GM18907 (cell line): ENCODE results near the gene NYAP2.

Source experiments
- ATAC-seq: cut with Tn5 transposase; IDR thresholded peaks from one replicate; pipeline ENCODE4 v1.9.1; 2021; ENCODE audit warnings: mild to moderate bottlenecking, moderate library complexity; ENCODE audit not compliant: unreplicated experiment

Gene NYAP2

DNA sequence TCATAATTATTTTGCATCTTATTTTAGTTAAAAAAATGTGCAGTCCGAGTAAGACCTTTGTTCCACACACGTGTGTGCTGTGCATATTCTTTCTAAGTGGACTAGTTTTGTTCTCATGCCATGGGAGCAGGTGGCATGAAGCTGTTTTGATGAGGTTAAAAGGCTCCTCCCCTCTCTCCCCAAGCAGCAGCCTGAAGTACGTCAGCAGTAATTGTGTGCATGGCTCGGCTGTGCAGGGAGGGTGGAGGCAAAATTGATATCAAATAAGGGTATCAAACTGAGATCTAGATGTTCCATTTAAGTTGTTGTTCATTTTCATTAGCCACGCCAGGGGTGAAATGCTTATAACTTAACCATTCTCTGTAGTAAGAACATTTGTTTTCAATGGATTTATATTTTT, at the start of gene NYAP2:
NYAP2 (plus strand) TSS at position 207 of the 400 bp plus-strand sequence. CDS start 9,171 bp downstream, outside the sequence.
- no peak for ATAC-seq

DNA sequence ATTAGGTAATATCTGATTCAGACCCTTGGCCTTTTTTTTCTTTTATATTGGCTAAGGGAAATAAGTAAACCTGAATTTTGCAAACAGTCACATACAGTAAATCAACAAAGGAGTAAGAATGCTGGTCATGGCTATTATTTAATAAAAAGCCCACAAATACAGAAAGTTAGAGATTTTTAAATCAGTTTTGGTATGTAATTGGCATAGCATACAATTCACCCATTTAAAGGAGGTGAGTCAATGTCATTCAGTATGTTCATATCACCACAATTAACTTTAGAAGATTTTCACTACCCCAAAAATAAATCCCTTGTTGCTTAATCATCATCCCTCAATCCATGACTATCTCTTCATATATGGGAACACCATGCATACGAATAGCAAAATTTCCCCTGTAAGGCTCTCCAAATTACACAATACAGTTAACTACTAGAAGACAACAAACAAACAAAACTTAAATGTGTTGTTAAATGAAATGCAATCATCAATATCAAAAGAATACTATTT, 45.9 kb upstream of the NYAP2 start:
- no peak for ATAC-seq

DNA sequence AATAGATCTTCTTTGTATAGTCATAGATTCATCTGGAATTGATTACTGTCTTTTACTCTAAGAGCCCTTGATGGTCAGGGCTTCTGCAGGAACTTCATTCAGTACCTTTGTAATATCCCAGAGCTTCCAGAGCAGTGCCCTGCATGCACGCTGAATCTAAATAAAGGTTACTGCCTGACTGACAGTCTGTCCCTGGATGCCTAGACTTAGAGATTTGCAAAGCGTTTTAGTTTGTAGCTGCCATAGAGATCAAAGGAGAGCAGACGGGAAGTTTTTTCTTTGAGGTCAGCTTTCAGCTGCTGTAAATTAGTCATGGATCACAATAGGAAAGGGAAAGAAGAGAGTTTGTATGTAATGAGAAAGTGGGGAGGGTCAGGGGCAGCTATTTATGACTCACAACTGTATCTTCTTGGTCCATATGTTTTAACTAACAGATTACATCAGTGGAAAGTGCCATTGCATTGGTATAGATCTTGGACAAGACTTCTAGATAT, 45.2 kb upstream of the NYAP2 start:
- no peak for ATAC-seq

DNA sequence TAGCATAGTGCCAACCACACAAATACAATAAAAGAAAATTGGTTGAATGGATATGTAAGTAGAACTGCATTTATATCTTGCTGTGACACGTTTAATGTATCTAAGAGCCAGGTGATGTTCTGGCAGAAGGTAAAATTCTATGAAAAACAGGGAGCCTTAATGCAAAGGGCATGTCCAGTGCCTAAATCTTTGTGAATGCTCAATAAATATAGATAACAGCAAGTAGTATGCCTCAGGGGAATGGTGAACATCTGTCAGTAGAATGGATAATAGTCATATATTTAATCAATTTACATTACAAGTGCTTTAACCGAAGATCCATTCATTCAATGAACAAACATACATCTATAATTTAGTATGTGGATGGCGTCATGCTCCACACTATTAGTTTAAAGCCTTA, 43.7 kb upstream of the NYAP2 start:
- no peak for ATAC-seq

DNA sequence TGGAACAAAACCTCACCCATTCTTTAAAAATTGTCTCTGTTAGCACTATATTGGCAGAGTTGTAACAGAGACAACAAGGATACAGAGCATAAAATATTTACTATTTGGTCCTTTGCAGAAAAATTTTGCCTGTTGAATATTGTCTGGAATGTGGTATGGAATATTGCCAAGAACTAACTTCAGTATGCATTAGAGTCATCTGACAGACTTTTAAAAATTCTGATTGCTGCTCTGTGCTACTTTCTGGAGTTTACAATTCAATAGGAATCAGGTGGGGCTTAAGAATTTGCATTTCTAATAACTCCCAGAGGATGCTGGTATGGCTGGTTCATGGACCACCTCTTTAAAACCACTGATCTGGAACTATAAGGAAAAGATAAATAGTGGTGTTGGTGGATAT, 32.8 kb upstream of the NYAP2 start:
- ATAC-seq, result no peak

DNA sequence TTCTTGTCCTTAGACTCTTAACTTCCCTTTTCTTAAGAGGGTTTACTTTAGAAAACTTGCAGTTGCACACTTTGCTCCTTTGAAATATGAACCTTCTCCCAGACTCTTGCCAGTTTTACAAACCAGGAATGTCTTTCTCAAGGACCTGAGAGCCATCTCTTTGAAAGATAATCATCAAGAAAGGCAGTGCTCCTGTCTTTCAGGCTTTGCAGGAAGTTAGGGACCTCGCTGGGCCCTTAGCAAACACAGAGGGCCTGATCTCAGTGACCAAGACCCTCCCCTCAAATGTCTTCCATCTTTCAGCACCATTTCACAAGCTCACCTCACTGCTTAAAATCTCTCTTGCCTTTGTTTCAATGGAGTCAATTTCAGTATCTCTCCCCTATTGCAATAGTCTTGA, 32.0 kb upstream of the NYAP2 start:
- no peak for ATAC-seq

DNA sequence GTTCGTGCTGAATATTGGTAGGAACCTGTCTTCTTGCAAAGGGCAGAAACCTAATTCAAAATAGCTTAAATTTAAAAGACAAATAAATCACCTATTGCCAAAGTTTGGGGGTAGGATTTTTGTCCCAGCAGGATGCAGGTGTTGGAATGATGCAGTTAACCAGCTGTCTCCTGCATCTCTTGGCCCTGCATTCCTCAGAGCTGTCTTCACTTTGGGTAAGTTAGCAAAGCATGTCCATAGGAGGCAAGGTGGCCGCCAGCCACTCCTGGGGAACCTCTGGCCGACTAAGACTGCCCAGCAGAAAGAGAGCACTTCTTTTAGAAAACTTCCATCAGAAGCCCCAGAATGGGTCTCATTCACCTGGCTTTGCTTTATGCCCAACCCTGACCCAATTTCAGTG, 20.5 kb upstream of the NYAP2 start:
- no peak for ATAC-seq

DNA sequence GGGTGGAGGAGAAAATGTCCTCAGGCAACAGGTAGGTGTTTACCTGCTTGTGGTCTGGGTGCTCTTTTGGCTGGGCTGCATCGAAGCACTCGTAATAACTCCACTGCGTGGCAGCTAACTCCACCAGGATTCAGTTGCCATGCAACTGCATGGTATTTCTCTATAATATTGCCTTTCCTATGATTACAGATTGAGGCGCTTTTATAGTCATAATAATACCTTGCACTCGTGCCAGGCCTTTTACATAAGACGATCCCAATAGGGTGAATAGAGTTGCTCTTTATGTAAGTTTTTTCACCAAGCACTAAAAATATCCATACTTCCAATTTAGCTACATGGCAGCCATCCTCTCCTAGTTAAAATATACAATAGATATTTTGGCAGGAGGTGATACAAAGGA, 19.7 kb upstream of the NYAP2 start:
- ATAC-seq, result no peak

DNA sequence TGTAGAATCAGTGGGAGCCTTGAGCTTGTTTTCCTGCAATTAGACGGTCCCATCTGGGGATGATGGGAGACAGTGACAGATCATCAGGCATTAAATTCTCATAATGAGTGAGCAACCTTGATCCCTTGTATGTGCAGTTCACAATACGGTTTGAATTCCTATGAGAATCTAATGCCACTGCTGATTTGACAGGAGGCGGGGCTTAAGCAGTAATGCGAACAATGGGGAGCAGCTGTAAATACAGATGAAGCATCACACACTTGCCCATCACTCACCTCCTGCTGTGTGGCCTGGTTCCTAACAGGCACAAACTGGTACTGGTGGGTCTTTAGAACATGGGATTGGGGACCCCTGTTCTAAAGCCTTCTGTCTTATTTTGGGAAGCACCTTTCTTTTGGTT, 17.9 kb upstream of the NYAP2 start:
- ATAC-seq, result no peak

DNA sequence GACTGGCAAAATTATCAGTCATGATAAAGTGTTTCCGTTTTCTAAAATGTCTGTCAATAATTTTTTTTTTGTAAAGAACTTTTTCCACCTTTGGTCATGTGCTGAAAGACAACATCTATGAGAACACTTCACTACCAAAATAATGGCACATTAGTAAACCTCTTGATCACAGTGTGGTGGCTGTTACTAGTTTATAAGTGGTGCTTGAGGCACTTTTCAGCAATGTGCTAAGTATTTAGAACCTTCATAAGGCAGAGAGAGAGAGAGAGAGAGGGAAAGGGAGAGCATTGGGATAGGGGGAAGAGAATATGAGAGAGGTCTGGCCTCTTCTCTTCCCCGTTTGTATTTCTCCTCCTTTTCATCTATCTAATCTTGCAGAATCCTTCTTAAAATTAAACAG, 1.1 kb upstream of the NYAP2 start:
- no peak for ATAC-seq

DNA sequence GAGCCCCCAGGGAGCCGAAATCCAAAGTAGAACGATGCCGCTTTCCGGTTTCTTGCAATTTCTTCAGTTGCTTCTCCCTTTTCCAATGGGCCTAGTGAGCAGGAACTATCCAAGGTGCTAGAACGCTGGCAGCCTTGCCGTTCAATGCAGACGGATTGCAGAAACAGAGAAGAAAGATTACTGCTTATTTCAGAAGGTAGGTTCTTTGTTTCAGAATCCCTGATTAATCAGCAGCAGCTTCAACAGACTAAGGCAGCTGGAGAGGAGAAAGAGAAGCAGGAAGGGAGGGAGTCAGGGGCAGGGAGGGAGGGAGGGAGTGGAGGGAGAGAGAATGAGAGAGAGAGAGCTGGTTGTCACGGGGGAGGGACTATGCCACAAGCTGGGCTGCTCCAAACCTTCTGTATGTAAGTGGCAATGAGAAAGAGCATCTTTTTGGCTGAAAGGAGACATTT, 576 bp downstream of the NYAP2 start:
- ATAC-seq, result no peak

DNA sequence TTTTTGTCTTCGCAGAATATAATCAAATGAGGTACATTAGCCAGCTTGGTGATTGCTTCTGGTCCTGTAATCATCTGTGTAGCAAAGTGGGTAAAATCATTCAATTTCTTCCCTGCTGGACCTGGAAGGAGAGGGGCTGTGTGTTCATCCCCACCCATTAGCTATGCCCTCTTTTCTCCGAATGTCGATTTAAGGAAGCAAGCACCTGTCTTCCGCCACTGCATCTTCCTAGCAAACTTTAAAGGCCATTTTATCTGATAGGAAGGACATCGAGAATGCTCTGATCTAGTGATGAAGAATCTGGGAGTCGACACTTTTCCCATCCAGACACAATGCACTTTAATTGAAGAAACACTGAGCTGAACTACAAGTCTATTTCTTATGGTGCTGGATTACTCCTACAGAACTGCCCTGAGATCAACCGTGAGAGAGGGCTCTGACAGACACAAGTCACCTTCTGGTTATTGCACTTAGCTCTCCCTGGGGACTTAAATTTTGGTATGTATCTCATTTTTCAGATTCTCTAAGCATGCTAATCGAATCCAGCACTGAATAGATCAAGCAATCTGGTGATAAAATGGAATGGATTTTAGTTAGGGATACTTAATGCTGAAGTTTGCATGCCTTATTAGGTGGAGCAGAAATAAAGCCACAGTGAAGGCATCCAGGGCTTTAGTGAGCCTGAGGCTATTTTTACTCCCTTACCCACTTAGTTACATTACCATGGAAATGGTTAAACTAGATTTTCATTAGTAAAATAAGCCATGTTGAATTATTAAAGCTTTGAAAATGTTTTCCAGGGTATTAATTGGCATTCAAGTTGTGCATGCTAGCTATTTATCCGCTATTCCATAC, 1.3 kb downstream of the NYAP2 start:
- ATAC-seq, result no peak

DNA sequence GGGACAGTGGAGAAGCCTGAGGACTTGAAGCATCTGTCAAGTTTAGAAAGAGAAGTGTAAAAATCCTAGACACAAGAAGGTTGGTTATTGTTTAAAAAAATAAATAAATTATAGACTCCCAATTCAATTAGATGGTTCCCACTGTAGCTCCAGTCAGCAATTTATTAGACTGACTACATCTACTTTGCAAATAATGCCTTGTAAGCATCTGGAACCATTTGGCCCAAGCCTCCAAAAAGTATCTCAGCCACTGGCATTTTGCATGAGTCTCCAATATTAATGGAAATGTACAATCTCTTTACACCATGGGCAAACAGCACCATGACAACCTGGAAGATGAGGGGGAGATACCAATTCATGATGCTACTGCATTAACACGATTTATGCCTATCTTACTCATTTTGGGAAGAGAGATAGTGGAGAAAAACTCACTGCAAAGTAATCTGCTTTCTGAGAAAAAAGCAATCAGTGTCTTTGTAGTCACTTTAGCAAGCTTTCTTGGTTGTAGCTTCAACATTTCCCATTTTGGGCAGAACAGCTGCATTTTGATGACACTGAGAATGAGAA, 2.8 kb downstream of the NYAP2 start:
- ATAC-seq, result no peak

DNA sequence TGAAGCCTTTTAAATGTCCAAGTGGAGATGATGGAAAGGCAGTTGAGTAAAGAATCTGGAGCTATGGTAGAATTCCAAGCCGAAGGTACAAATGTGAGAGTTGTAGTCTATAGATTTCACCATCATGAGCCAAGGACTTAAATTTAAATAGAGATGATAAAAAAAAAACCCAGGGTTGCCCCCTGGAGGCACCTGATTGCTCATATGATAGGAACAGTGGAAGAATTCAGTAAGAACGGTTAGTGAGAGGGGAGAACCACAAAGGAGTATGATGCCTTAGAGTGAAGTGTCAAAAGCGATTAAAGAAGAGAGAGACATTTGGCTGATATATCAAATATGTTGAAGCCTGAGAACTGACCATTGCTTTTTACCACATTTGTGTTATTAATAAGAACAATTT, 11.9 kb downstream of the NYAP2 start:
- ATAC-seq, result no peak

DNA sequence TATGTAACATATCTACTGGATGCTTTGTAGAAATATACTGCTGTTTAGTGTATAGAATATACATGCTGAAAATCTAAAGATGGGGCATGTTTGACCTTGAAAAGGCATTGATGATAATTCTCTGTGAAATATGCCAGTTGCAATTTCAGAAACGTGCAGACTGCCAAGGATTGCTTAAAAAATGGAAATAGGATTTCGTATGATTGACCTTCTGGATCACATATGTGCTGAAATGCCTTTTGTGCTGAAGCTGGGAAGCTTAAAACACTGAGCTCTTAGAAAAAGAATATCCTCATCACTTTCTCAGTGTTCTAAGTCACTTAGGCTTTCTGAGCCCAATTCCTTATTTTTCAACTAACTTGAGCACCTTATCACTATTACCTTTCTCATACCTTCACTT, 14.3 kb downstream of the NYAP2 start:
- ATAC-seq, result no peak

DNA sequence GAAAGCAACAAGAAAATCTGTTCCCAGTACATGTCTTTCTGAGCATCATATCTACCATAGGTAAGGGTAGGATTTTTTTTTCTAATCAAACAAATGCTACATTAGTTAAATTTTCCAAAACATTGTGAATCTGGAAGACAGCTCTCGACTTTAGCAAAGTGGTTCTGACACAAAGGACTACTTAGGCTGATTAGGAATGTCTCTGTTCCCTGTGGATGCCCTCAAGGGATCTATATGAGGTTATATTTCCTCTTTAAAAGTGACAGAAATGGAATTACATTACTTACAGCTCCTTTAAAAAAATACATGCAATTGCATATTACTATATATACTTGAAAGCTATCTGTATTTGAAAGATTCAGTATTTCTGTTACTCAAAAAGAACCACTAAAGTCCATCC, 15.4 kb downstream of the NYAP2 start:
- ATAC-seq, result no peak

DNA sequence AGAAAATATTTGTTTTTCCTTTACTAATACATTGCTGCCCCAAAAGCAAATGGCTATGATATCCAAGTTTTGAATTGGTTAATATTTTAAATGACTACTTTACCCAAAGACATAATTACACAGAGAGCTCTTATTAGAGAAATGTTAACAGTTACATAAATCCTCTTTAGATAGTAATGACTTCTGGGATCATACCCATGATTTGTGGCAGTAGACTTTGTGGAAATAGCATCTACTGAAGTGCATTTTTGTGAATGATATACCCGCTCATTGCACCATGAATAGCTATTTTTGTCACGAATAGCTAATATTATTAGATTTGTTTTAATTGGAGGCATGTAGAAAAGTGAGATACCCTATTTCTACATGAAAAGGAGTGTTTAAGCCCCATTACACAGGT, 15.8 kb downstream of the NYAP2 start:
- ATAC-seq, result no peak

DNA sequence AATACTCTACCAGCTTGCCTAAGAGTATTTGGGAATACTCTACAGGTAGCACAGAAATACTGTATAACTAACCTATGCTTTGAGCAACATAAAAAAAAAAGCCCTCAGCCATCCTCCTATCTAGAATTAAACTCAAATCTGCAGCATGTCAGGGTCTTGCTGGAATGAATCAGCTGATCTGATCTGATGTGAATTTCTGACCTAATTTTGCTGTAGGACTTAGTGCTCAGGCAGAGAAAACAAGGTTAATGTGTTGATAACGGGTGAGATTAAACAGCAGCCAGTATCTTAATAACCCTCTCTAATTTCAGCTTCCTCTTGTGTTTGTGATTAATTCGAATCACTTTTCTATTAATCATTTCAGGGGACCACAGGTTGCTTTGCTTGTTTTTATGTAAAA, 16.3 kb downstream of the NYAP2 start:
- no peak for ATAC-seq

DNA sequence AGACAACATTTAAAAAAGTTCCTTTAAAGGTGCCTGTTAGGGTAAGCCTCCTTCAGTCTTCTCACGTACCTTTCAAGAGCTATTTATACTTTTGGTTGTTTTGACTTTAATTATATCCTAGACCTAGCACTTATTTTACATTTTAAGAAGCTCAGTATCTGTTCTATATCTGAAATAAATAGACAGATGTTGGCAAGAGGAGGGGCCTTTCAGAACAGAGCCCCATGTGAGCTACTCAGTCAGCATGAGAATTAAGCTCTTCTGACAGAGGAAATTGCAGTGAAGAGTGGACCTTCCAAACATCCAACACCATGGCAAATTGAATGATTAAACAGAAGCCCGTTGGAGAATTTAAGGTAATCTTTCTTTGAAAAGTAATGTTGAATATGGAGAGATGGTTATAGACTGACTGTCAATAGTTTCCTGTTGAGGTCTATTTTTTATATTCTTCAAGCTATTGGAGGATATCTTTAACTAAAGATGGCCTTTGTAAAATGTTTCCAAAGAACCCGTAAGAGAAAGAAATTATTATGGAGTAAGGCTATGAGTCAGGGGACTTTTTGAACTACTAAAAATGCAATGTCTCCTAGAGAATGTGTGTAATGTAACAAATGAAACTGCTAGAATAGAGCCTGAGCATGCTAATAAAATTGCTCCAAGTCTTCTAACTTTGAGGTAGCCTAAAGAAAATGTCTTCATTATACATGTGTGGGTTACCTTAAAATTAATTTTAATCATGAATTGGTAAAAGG, 17.3 kb downstream of the NYAP2 start:
- no peak for ATAC-seq

DNA sequence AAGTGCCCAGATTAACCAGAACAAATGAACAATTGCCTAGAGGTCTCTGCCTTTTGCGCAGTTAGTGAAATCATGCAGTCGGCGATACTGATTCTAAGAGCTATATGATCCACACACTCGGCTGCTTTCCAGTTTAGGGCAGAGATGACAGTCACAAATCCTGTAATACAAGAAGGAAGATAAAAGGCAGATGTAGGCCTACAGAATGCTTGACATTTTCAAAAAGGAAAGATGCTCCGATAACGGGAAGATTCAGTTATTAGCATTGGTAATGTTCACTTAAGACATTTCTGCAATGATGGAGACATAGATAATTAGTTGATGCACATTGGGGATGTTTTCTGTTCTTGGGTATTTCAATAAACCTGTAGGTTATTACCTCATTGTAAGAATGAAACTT, 19.5 kb downstream of the NYAP2 start:
- no peak for ATAC-seq

DNA sequence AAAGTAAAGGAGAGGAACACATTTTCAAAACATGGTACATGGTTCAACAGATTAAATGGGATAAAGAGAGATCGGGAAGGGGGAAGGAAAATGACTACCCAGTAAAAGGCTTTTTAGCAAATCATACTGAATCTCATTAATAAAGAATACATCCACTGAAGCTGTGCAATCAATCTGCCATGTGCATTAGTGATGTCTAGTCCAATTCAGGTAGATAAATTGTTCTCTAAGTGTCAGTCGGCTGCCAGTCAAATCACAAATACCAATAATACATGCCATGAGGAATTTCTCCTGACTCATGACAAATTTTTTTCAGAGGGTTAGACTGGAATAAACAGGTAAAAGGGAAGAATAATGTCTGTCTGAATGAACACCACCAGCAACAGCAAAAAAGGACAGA, 22.6 kb downstream of the NYAP2 start:
- no peak for ATAC-seq

DNA sequence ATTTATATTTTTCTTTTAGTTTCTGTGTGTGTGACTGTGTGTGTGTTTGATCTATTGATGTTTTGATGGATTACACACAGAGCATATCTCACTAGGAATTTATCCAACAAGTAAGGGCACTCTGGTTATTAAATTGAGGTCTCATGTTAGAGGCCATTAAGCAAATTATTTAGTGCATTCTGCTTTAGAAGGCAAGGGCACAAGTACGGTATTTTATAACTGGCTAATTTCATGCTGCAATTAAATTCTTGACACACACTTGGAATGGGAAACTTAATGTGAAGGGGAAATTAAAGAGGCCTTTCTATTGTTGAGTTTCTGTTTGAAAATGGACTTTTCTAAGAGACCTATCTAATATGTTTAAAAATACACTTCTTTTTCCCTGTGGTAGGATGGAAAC, 25.8 kb downstream of the NYAP2 start:
- ATAC-seq, result no peak
